Ishikawa (cell line): ENCODE measurements around the gene SLC25A11.

Source experiments
- CEBPB ChIP-seq: IDR thresholded peaks from 2 replicates; pipeline ENCODE4 v1.6.1; 2012
- CREB1 ChIP-seq: IDR thresholded peaks from 2 replicates; pipeline ENCODE4 v1.6.1; 2012; ENCODE audit warnings: low read depth
- EGR1 ChIP-seq: IDR thresholded peaks from 2 replicates; pipeline ENCODE4 v1.6.1; 2012
- EP300 ChIP-seq: IDR thresholded peaks from 2 replicates; pipeline ENCODE4 v1.6.1; 2012; ENCODE audit warnings: borderline replicate concordance
- FOXM1 ChIP-seq: IDR thresholded peaks from 2 replicates; pipeline ENCODE4 v1.6.1; 2012; ENCODE audit warnings: low read depth, borderline replicate concordance
- MAX ChIP-seq: IDR thresholded peaks from 2 replicates; pipeline ENCODE4 v1.6.1; 2012
- NFIC ChIP-seq: IDR thresholded peaks from 2 replicates; pipeline ENCODE4 v1.6.1; 2012
- RAD21 ChIP-seq: IDR thresholded peaks from 2 replicates; pipeline ENCODE4 v1.6.1; 2012; ENCODE audit warnings: low read depth
- REST ChIP-seq: IDR thresholded peaks from 2 replicates; pipeline ENCODE4 v1.6.1; 2012; ENCODE audit warnings: low read depth, mild to moderate bottlenecking
- TAF1 ChIP-seq: IDR thresholded peaks from 2 replicates; pipeline ENCODE4 v1.6.1; 2012; ENCODE audit warnings: low read depth, mild to moderate bottlenecking
- TCF12 ChIP-seq: IDR thresholded peaks from 2 replicates; pipeline ENCODE4 v1.6.1; 2012; ENCODE audit warnings: low read depth
- TEAD4 ChIP-seq: IDR thresholded peaks from 2 replicates; pipeline ENCODE4 v1.6.1; 2012
- USF1 ChIP-seq: IDR thresholded peaks from 2 replicates; pipeline ENCODE4 v1.6.1; 2012
- YY1 ChIP-seq: IDR thresholded peaks from 2 replicates; pipeline ENCODE4 v1.6.1; 2012; ENCODE audit warnings: low read depth
- ZBTB7A ChIP-seq: IDR thresholded peaks from 2 replicates; pipeline ENCODE4 v1.6.1; 2012; ENCODE audit warnings: low read depth

SLC25A11 gene

DNA sequence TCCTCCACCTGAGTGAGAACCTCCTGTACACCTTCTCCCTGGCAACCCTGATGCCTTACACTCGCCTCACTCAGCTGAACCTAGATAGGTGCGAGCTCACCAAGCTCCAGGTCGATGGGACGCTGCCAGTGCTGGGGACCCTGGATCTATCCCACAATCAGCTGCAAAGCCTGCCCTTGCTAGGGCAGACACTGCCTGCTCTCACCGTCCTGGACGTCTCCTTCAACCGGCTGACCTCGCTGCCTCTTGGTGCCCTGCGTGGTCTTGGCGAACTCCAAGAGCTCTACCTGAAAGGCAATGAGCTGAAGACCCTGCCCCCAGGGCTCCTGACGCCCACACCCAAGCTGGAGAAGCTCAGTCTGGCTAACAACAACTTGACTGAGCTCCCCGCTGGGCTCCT, 7.1 kb downstream of the SLC25A11 start:
- no peak for TF ChIP-seq RAD21
- TF ChIP-seq CREB1, result no peak
- TF ChIP-seq NFIC, result no peak
- TF ChIP-seq EP300, result no peak
- no peak for TF ChIP-seq USF1
- no peak for TF ChIP-seq ZBTB7A
- no peak for TF ChIP-seq YY1

- TF ChIP-seq TAF1 (no peak), USF1 (no peak), TEAD4 (no peak), REST (no peak), ZBTB7A (no peak), RAD21 (no peak), NFIC (no peak), TCF12 (no peak), FOXM1 (no peak), EP300 (no peak), CREB1 (no peak), EGR1 (no peak), MAX (no peak), YY1 (no peak), CEBPB (no peak)
These were observed 7.9 kb downstream of the SLC25A11 start, which contains the start of gene GP1BA for GRCh38 chr17:4931963-4932362. Gene GP1BA, plus strand, starts transcription at chr17:4932277. Its CDS starts 328 bp downstream, at chr17:4932605.

GRCh38 chr17:4928881-4929280, 11.0 kb downstream of the SLC25A11 start:
- TF ChIP-seq MAX (no peak), EGR1 (no peak), FOXM1 (no peak), CREB1 (no peak), YY1 (no peak), USF1 (no peak), EP300 (no peak)

GRCh38 chr17:4921320-4921719, 18.5 kb downstream of the SLC25A11 start:
- TF ChIP-seq CEBPB, result no peak
- no peak for TF ChIP-seq EGR1
- TF ChIP-seq FOXM1, result no peak
- TF ChIP-seq TCF12, result no peak
- TF ChIP-seq MAX, result no peak
- no peak for TF ChIP-seq ZBTB7A
- TF ChIP-seq NFIC, result no peak
- TF ChIP-seq TEAD4, result no peak
- no peak for TF ChIP-seq USF1
- TF ChIP-seq YY1, result no peak
- TF ChIP-seq TAF1, result no peak

- TF ChIP-seq TEAD4 (no peak), RAD21 (no peak), USF1 (no peak), FOXM1 (no peak), MAX (no peak)
These were observed 19.3 kb downstream of the SLC25A11 start for GRCh38 chr17:4920351-4921048.

DNA sequence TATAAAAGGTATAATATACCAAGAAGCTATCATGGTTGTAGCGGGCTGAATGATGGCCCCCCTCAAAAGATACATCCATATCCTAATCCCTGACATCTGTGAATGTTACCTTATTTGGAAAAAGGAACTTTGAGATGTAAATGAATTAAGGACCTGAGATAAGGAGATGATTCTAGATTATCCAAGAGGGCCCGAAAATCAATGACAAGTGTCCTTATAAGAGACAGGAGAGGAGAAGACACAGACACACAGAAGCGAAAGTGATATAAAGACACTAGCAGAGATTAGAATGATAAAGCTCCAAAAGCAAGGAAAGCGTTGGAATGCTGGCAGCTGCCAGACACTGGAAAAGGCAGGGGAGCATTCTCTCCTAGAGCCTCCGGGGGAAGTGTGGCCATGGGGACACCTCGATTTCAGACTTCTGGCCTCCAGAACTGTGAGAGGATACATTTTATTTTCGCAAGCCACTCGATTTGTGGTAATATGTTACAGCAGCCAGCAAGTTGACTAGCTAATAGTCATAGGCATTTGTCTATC, 20.3 kb downstream of the SLC25A11 start:
- TF ChIP-seq NFIC, result no peak
- no peak for TF ChIP-seq YY1
- no peak for TF ChIP-seq EGR1
- no peak for TF ChIP-seq TAF1
- no peak for TF ChIP-seq RAD21
- TF ChIP-seq REST, result no peak
- no peak for TF ChIP-seq FOXM1
- TF ChIP-seq MAX, result no peak
- TF ChIP-seq EP300, result no peak
- no peak for TF ChIP-seq TCF12
- TF ChIP-seq TEAD4, result no peak
- TF ChIP-seq CREB1, result no peak
- TF ChIP-seq CEBPB, result no peak
- TF ChIP-seq ZBTB7A, result no peak
- no peak for TF ChIP-seq USF1
